Gastroesophageal sphincter (tissue), 4 donors: ENCODE measurements around the gene RAPGEF5. TPM values are rescaled to one million over a fixed set of nuclear protein-coding genes. Genes with fewer than 3 reads are reported as not detected.

ENCODE experiments used
- ATAC-seq: fragments of 150-250 bp; one replicate; pipeline ENCODE4 v1.9.1; 2016; ENCODE audit warnings: mild to moderate bottlenecking, moderate library complexity
- H3K27ac ChIP-seq, 4 donors: fragments of 200-600 bp; sonication (generic) in 3 of 4; 1 replicate in 3 of 4; 2 replicates in 1 of 4; pipeline ENCODE4 v1.5.1; 2016 to 2019
- H3K27me3 ChIP-seq: fragments of 200-600 bp; sonication (generic); one replicate; pipeline ENCODE4 v1.5.1; 2019
- H3K36me3 ChIP-seq, 2 donors: fragments of 200-600 bp; sonication (generic); one replicate each; pipeline ENCODE4 v1.5.1; 2019; ENCODE audit warnings: control low read depth in 1 of 2
- H3K4me1 ChIP-seq, 3 donors: fragments of 200-600 bp; sonication (generic); 1 replicate in 2 of 3; 2 replicates in 1 of 3; pipeline ENCODE4 v1.5.1; 2016 to 2019; ENCODE audit warnings: control low read depth in 2 of 3
- H3K4me3 ChIP-seq, 2 donors: fragments of 200-600 bp; sonication (generic); one replicate each; pipeline ENCODE4 v1.5.1; 2019; ENCODE audit warnings: mild to moderate bottlenecking in 1 of 2, moderate library complexity in 1 of 2
- H3K9me3 ChIP-seq, 3 donors: fragments of 200-600 bp; sonication (generic); one replicate each; pipeline ENCODE4 v1.5.1; 2017 to 2019; ENCODE audit warnings: control low read depth in 2 of 3
- CTCF ChIP-seq, 4 experiments: fragments of 200-600 bp in 2 of 4; fragments of 450-650 bp in 2 of 4; sonication (generic) in 1 of 4; IDR thresholded peaks; one replicate each; pipeline ENCODE4 v1.5.1; 2017 to 2019; ENCODE audit warnings: antibody characterized with exemption in 4 of 4, mild to moderate bottlenecking in 2 of 4, moderate library complexity in 2 of 4
- EP300 ChIP-seq: sonication (generic); formaldehyde crosslinking; IDR thresholded peaks from one replicate; pipeline ENCODE4 v1.6.1; 2017; ENCODE audit warnings: antibody characterized with exemption, mild to moderate bottlenecking
- POLR2A ChIP-seq, 2 donors: fragments of 450-650 bp; IDR thresholded peaks; one replicate each; pipeline ENCODE4 v1.6.1; 2017; ENCODE audit warnings: antibody characterized with exemption in 2 of 2, mild to moderate bottlenecking in 2 of 2, moderate library complexity in 1 of 2
- POLR2AphosphoS5 ChIP-seq: sonication (generic); formaldehyde crosslinking; IDR thresholded peaks from one replicate; pipeline ENCODE4 v1.6.1; 2017; ENCODE audit warnings: antibody characterized with exemption
- WGBS, 2 donors: methylation state at CpG; one replicate each; pipeline ENCODE4 v1.1.5; 2018; ENCODE audit warnings: low coverage in 1 of 2; 5-methylcytosine and 5-hydroxymethylcytosine counted together
- total RNA-seq, 4 donors: library from RNA; depleted of rRNA; stranded (reverse); fragments of >200 nt; gene quantifications; one replicate each; pipeline ENCODE4 v1.1.0, GENCODE V29; 2016

The RAPGEF5 gene
- 10 to 100 TPM; 21.5 to 29.8 (median 26.6) TPM for total RNA-seq

GRCh38 chr7:22356701-22357310 is at the start of gene RAPGEF5:
Gene RAPGEF5 (minus strand): TSS chr7:22357154. CDS start chr7:22357060, 94 bp downstream.
- H3K4me3 ChIP-seq: peak within 1 kb of the TSS; percentile 19 to 48
- H3K9me3 ChIP-seq: peaks cover 0 to 22% (median 0%) of the 10 kb centered on the region in 3 donors
- no peak within 1 kb of the TSS for H3K27ac ChIP-seq
- peaks cover 51% of the 10 kb centered on the region for H3K27me3 ChIP-seq
- WGBS, 2 donors: 0% methylated on average over 1 of the region's 95 CpGs; no CpG with 5 or more reads in 1 of the 2 donors
- no peak for TF ChIP-seq EP300
- no peak for TF ChIP-seq CTCF (IDR thresholded peaks at IDR 0.05)
- no peak for TF ChIP-seq POLR2AphosphoS5
- TF ChIP-seq POLR2A (IDR thresholded peaks at IDR 0.05): no peak
- no peaks in the 10 kb centered on the region for H3K36me3 ChIP-seq
- peak; percentile 34 for ATAC-seq
- H3K4me1 ChIP-seq: peaks cover 0 to 19% (median 0%) of the 10 kb centered on the region in 3 donors

GRCh38 chr7:22406715-22407114 is 49.8 kb upstream of the RAPGEF5 start:
- no peak overlapping the region for H3K4me3 ChIP-seq
- TF ChIP-seq POLR2A (IDR thresholded peaks at IDR 0.05): no peak
- no peak for TF ChIP-seq POLR2AphosphoS5
- TF ChIP-seq CTCF (IDR thresholded peaks at IDR 0.05): no peak
- no peak for TF ChIP-seq EP300
- no peak overlapping the region for H3K27ac ChIP-seq
- no peak for ATAC-seq
- H3K27me3 ChIP-seq: no peaks in the 10 kb centered on the region
- no peaks in the 10 kb centered on the region for H3K9me3 ChIP-seq
- WGBS, 2 donors: 79 to 100% methylated on average over 1 to 2 of the region's 4 CpGs
- no peaks in the 10 kb centered on the region for H3K4me1 ChIP-seq
- H3K36me3 ChIP-seq: no peaks in the 10 kb centered on the region

- Histone ChIP-seq H3K27me3 (no peaks in the 10 kb centered on the region), H3K4me3 (no peak overlapping the region), H3K9me3 (no peaks in the 10 kb centered on the region), H3K27ac (no peak overlapping the region), H3K36me3 (no peaks in the 10 kb centered on the region), H3K4me1 (no peaks in the 10 kb centered on the region)
- ATAC-seq: no peak
- WGBS, 2 donors: 45 to 86% methylated on average over 3 of the region's 3 CpGs
- TF ChIP-seq EP300 (no peak), POLR2AphosphoS5 (no peak), POLR2A (IDR thresholded peaks at IDR 0.05) (no peak)
These were observed 47.6 kb upstream of the RAPGEF5 start for GRCh38 chr7:22404421-22405023.

- no peak for ATAC-seq
- 96% methylated on average over 2 of the region's 2 CpGs; no CpG with 5 or more reads in 1 of the 2 donors for WGBS, 2 donors
These were observed 46.4 kb upstream of the RAPGEF5 start for GRCh38 chr7:22403344-22403743.

GRCh38 chr7:22402250-22402649 is 45.3 kb upstream of the RAPGEF5 start:
- WGBS, 2 donors: 83 to 86% methylated on average over 1 of the region's 2 CpGs
- no peak overlapping the region for H3K27ac ChIP-seq
- no peaks in the 10 kb centered on the region for H3K36me3 ChIP-seq
- H3K27me3 ChIP-seq: no peaks in the 10 kb centered on the region
- TF ChIP-seq CTCF (IDR thresholded peaks at IDR 0.05) (no peak), EP300 (no peak), POLR2AphosphoS5 (no peak), POLR2A (IDR thresholded peaks at IDR 0.05) (no peak)
- ATAC-seq: no peak
- H3K9me3 ChIP-seq: no peaks in the 10 kb centered on the region
- H3K4me3 ChIP-seq: no peak overlapping the region
- no peaks in the 10 kb centered on the region for H3K4me1 ChIP-seq

More at GRCh38 chr7:22403344-22403743, 46.4 kb upstream of the RAPGEF5 start:
- Histone ChIP-seq H3K27ac (no peak overlapping the region), H3K9me3 (no peaks in the 10 kb centered on the region), H3K27me3 (no peaks in the 10 kb centered on the region), H3K4me1 (no peaks in the 10 kb centered on the region), H3K4me3 (no peak overlapping the region), H3K36me3 (no peaks in the 10 kb centered on the region)
- no peak for TF ChIP-seq CTCF (IDR thresholded peaks at IDR 0.05)
- no peak for TF ChIP-seq POLR2A (IDR thresholded peaks at IDR 0.05)
- TF ChIP-seq POLR2AphosphoS5: no peak
- no peak for TF ChIP-seq EP300
